MCF 10A (cell line): ENCODE measurements around the gene COL6A3. TPM values are rescaled to one million over a fixed set of nuclear protein-coding genes. Genes with fewer than 3 reads are reported as not detected.

Experiments
- BruUV-seq: library from RNA; stranded (reverse); fragments of 400-500 nt; replicated peaks from 2 replicates; lab custom pipeline; 2021; lab: Mats Ljungman, UMichigan
- CTCF ChIA-PET: fragments of 300-600 bp; sonication (Branson Sonifier 250); formaldehyde crosslinking; extraction: SDS; loops from one replicate; lab custom pipeline; 2021; ENCODE audit warnings: antibody characterized with exemption, inconsistent platforms; lab: Yijun Ruan, JAX
- POLR2A ChIA-PET: fragments of 300-600, 350-650 bp; sonication (Branson Sonifier 250); formaldehyde crosslinking; extraction: SDS; loops from one replicate; lab custom pipeline; 2020; ENCODE audit warnings: antibody characterized with exemption, inconsistent platforms; lab: Yijun Ruan, JAX
- DNase-seq: peaks from one replicate; pipeline ENCODE4 v3.0.0-alpha.2; 2018; ENCODE audit not compliant: unreplicated experiment
- H3K27ac Mint-ChIP-seq: one replicate; pipeline ENCODE4 v1.8.0; 2022; ENCODE audit warnings: mild to moderate bottlenecking, low read depth, mixed read lengths; ENCODE audit not compliant: unreplicated experiment
- H3K27me3 Mint-ChIP-seq: one replicate; pipeline ENCODE4 v1.8.0; 2022; ENCODE audit warnings: mixed read lengths; ENCODE audit not compliant: insufficient read depth, unreplicated experiment
- H3K36me3 Mint-ChIP-seq: one replicate; pipeline ENCODE4 v1.8.0; 2022; ENCODE audit warnings: mild to moderate bottlenecking, moderate library complexity, mixed read lengths; ENCODE audit not compliant: insufficient read depth, unreplicated experiment
- H3K4me1 Mint-ChIP-seq: one replicate; pipeline ENCODE4 v1.8.0; 2022; ENCODE audit warnings: mixed read lengths; ENCODE audit not compliant: insufficient read depth, unreplicated experiment
- H3K4me3 Mint-ChIP-seq: one replicate; pipeline ENCODE4 v1.8.0; 2022; ENCODE audit warnings: mild to moderate bottlenecking, moderate library complexity, mixed read lengths; ENCODE audit not compliant: unreplicated experiment
- H3K9me3 Mint-ChIP-seq: one replicate; pipeline ENCODE4 v1.8.0; 2022; ENCODE audit warnings: mixed read lengths; ENCODE audit not compliant: unreplicated experiment
- CTCF ChIP-seq: fragments of 200-600 bp; IDR thresholded peaks from one replicate; pipeline ENCODE4 v1.8.0; 2022; ENCODE audit warnings: antibody characterized with exemption, mild to moderate bottlenecking; ENCODE audit not compliant: unreplicated experiment
- intact Hi-C: fragments of 100-400 bp; cut with micrococcal nuclease; formaldehyde crosslinking; loops from 2 replicates; pipeline ENCODE4 v1.14.1; 2022
- total RNA-seq: library from RNA; stranded (reverse); gene quantifications from 2 replicates; pipeline ENCODE4 v1.2.3, GENCODE V29; 2022

Gene COL6A3
- total RNA-seq, 1 experiment from 2014 or later: 0.19 TPM

GRCh38 chr2:237407700-237408099 is 6.3 kb downstream of the COL6A3 start:
- no peaks in the 10 kb centered on the region for H3K4me1 Mint-ChIP-seq
- BruUV-seq: no TSS peak
- H3K4me3 Mint-ChIP-seq: no peak overlapping the region
- ChIA-PET POLR2A (interaction anchor here (0.6 to 3.3 kb wide), 2 partner anchors 13 to 116 kb away, joined by 6 to 12 read pairs; no protein-coding TSS in a partner anchor), CTCF (interaction anchor here (0.7 kb wide), 1 partner anchor 9 kb away, joined by 3 read pairs; no protein-coding TSS in a partner anchor)
- no peak for TF ChIP-seq CTCF
- no peak overlapping the region for H3K27ac Mint-ChIP-seq
- H3K9me3 Mint-ChIP-seq: no peaks in the 10 kb centered on the region
- intact Hi-C loops: no loop called here
- no peaks in the 10 kb centered on the region for H3K27me3 Mint-ChIP-seq
- no peaks in the 10 kb centered on the region for H3K36me3 Mint-ChIP-seq
- DNase-seq: no peak

GRCh38 chr2:237406371-237406895 is 7.5 kb downstream of the COL6A3 start:
- DNase-seq: no peak
- H3K27ac Mint-ChIP-seq: no peak overlapping the region
- ChIA-PET CTCF (interaction anchor here (0.7 to 1.7 kb wide), 4 partner anchors 13 to 241 kb away, joined by 3 read pairs; no protein-coding TSS in a partner anchor), POLR2A (no interaction called here)
- BruUV-seq: no TSS peak
- no peak overlapping the region for H3K4me3 Mint-ChIP-seq
- intact Hi-C loops: no loop called here
- no peak for TF ChIP-seq CTCF
- no peaks in the 10 kb centered on the region for H3K27me3 Mint-ChIP-seq
- no peaks in the 10 kb centered on the region for H3K36me3 Mint-ChIP-seq
- H3K9me3 Mint-ChIP-seq: no peaks in the 10 kb centered on the region
- H3K4me1 Mint-ChIP-seq: no peaks in the 10 kb centered on the region

DNA sequence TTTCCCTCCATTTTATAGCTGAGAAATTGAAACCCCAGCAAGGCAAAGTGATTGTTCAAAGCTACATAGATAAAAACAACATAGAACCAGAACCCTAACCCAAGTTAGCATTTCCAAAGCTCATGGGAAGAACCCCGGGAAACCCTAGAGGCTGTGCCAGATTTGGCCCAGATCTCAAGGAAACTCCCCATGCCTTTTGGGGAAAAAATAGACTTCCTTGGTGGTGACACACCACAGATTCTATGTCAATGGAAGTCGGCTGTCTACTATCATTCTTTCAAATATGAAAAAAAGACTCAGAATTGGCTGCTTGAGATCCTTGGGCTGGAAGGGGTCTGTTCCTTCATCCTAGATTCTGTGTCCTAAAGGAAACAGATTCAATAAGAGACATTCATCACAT is 8.4 kb downstream of the COL6A3 start:
- no peaks in the 10 kb centered on the region for H3K9me3 Mint-ChIP-seq
- BruUV-seq: no TSS peak
- H3K27me3 Mint-ChIP-seq: no peaks in the 10 kb centered on the region
- ChIA-PET POLR2A (no interaction called here), CTCF (interaction anchor here (0.6 to 1.7 kb wide), 3 partner anchors 84 to 344 kb away, joined by 3 read pairs; no protein-coding TSS in a partner anchor)
- no peak overlapping the region for H3K4me3 Mint-ChIP-seq
- intact Hi-C loops: no loop called here
- no peak for TF ChIP-seq CTCF
- H3K27ac Mint-ChIP-seq: no peak overlapping the region
- no peak for DNase-seq
- no peaks in the 10 kb centered on the region for H3K36me3 Mint-ChIP-seq
- no peaks in the 10 kb centered on the region for H3K4me1 Mint-ChIP-seq

DNA sequence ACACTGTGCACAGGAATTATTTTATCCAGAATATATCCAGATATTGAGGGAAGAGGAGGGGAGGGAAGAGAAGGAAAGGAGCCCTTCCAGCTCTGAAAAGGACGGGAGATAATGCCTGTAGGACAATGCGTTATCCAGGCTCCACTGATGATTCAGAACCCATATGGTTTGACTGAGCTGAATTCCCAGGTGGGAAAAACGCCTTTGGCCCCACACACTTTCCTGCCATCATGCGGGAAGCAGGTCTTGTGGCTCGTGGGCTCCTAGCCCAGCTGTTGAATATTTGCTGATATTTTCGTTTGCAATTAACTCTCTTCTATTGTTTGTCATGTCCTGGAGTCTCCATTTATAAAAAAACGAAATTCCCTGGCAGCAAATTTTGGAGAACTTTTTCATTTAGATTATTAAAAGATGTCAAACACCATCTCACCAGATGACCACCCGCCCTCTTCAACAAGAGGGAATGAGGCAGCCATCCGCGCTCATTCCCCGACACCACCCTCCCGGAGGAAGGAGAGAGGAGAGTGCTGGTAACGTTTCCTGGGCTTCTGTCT is 8.9 kb downstream of the COL6A3 start:
- Mint-ChIP-seq H3K27me3 (no peaks in the 10 kb centered on the region), H3K4me3 (no peak overlapping the region), H3K4me1 (no peaks in the 10 kb centered on the region), H3K27ac (no peak overlapping the region), H3K9me3 (no peaks in the 10 kb centered on the region), H3K36me3 (no peaks in the 10 kb centered on the region)
- no TSS peak for BruUV-seq
- ChIA-PET POLR2A (no interaction called here), CTCF (interaction anchor here (0.6 to 1.1 kb wide), 2 partner anchors 83 to 344 kb away, joined by 3 read pairs; no protein-coding TSS in a partner anchor)
- TF ChIP-seq CTCF: no peak
- intact Hi-C loops: no loop called here
- no peak for DNase-seq
